Measurements from ENCODE around the gene FBXW8. TPM values are rescaled to one million over a fixed set of nuclear protein-coding genes. Genes with fewer than 3 reads are reported as not detected.

The FBXW8 gene
- total and polyA plus RNA-seq, 2 donors, result 8.6 to 15.6 TPM

GRCh38 chr12:116922194-116922897, 11.6 kb downstream of the FBXW8 start:
- 86% methylated on average over 2 of the region's 2 CpGs for WGBS

DNA sequence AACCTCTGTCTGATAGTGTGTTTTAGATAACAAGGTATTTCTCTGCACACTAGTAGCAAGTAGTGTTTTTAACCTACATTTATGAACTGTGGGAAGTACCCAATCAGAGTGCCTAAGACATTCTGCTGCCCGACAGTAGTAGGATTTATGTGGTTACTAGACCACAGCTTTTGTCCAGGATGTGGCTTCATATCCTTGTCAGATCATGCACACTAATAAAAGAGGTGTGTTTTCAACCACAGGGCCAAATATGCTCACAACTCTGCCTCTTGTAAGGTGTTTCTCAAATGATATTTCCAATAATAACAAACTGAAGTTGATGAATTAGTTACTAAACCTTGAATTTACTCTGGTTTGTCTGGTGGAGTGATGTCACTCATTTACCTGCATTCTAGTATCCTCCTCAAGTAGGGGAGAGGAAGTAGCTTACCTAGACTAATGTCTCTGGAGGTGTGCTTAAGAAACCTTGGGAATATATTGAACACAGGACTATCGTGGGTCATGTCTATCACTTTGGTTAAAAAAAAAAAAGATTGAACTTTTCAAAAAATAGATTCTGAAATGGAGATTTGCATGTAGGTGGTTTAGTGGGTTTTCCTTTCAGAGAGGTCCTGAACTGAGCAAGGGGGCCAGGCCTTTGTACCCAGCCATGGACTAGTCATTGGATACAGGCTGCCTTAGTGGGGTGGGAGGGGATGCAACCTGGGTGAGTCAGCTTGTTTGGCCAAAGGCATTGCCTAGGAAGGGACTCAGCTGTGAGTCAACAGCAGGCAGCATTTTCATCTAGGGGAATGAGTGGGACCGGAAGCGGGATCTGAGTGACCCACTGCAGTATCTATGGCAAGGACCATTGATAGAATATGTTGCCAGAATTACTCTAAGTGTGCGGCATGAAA, 14.1 kb downstream of the FBXW8 start:
- Histone ChIP-seq H3K27ac (ENCODE audit: low read depth) (no peak overlapping the region), H3K36me3 (ENCODE audit: insufficient read depth) (no peaks in the 10 kb centered on the region), H3K4me3 (ENCODE audit: low read depth, low read length) (no peak overlapping the region), H3K4me1 (ENCODE audit: insufficient read depth) (no peaks in the 10 kb centered on the region)
- DNase-seq (ENCODE audit: extremely low spot score), result no peak
- 83% methylated on average over 5 of the region's 5 CpGs for WGBS

More at GRCh38 chr12:116922194-116922897, 11.6 kb downstream of the FBXW8 start:
- H3K4me3 ChIP-seq (ENCODE audit: low read depth, low read length), result no peak overlapping the region
- no peaks in the 10 kb centered on the region for H3K4me1 ChIP-seq (ENCODE audit: insufficient read depth)
- DNase-seq (ENCODE audit: extremely low spot score), result no peak
- H3K27ac ChIP-seq (ENCODE audit: low read depth), result no peak overlapping the region
- H3K36me3 ChIP-seq (ENCODE audit: insufficient read depth), result no peaks in the 10 kb centered on the region

GRCh38 chr12:116926283-116927243, 15.8 kb downstream of the FBXW8 start:
- Histone ChIP-seq H3K4me3 (ENCODE audit: low read depth, low read length) (no peak overlapping the region), H3K36me3 (ENCODE audit: insufficient read depth) (no peaks in the 10 kb centered on the region), H3K4me1 (ENCODE audit: insufficient read depth) (no peaks in the 10 kb centered on the region), H3K27ac (ENCODE audit: low read depth) (no peak overlapping the region)
- 75% methylated on average over 8 of the region's 8 CpGs for WGBS
- DNase-seq (ENCODE audit: extremely low spot score), result no peak

DNA sequence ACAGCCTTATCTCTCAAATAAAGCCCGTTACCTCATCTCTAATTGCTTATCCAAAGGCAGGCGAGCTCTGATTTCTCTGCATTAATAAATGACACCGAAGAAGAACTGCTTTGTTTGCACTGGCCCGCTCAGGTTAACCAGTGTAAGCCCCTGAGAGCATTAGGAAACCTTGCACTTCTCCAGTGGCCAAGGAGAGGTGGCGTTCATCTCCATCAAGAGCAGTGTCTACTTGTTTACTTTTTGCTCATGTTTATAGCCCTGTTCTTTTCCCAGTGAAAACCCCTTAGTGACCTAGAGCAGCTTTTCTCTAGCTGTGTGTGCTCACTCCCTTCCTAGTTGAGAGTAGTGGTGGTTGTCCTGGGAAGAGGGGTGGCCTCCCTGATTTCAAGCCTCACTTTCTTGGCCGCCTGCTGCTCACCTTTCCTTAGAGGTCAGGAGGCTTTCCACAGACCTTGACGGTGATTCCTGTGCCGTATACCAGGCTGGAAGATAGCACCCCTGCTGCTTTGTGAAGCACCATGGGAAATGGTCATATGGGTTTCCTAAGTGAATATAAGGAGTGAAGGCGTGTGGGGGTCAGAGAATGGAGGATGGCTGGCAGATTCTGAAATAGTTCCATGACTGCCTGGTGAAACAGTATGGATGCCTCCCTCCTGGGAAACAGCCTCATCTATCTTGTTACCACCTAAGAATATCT, 16.6 kb downstream of the FBXW8 start:
- WGBS, result 83% methylated on average over 9 of the region's 9 CpGs
- Histone ChIP-seq H3K4me3 (ENCODE audit: low read depth, low read length) (no peak overlapping the region), H3K27ac (ENCODE audit: low read depth) (no peak overlapping the region), H3K36me3 (ENCODE audit: insufficient read depth) (no peaks in the 10 kb centered on the region), H3K4me1 (ENCODE audit: insufficient read depth) (no peaks in the 10 kb centered on the region)
- DNase-seq (ENCODE audit: extremely low spot score), result no peak

DNA sequence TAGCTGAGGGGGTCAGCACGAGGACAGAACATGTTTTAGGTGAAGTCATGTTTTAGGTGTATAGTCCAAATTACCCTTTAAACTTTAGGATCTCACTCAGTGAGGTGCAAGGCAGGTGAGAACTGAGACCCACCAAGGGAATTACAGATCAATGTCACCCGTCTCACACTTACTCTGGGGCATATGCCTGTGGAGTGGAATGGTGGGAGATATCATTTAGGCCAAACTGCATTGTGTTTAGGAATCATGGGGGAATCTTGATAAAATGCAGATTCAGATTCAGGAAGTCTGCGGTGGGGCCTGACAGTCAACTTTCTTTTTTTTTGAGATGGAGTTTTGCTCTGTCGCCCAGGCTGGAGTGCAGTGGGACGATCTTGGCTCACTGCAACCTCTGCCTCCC, 17.8 kb downstream of the FBXW8 start:
- Histone ChIP-seq H3K4me1 (ENCODE audit: insufficient read depth) (no peaks in the 10 kb centered on the region), H3K4me3 (ENCODE audit: low read depth, low read length) (no peak overlapping the region), H3K27ac (ENCODE audit: low read depth) (no peak overlapping the region), H3K36me3 (ENCODE audit: insufficient read depth) (no peaks in the 10 kb centered on the region)
- WGBS, result 94% methylated on average over 5 of the region's 5 CpGs
- DNase-seq (ENCODE audit: extremely low spot score), result no peak

DNA sequence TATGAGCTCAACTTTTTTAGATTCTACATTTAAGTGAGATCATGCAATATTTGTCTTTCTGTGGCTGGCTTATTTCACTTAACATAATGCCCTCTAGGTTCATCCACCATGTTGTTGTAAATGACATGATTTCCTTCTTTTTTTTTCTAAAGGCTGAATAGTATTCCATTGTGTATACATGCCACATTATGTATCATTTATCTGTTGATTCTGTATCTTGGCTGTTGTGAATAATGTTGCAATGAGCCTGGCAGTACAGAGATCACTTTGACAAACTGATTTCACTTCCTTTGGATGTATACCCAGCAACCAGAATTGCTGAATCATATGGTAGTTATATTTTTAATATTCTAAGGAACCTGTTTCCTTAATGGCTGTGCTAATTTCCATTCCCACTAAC, 19.1 kb downstream of the FBXW8 start:
- no peaks in the 10 kb centered on the region for H3K4me1 ChIP-seq (ENCODE audit: insufficient read depth)
- H3K27ac ChIP-seq (ENCODE audit: low read depth), result no peak overlapping the region
- DNase-seq (ENCODE audit: extremely low spot score), result no peak
- no peak overlapping the region for H3K4me3 ChIP-seq (ENCODE audit: low read depth, low read length)
- H3K36me3 ChIP-seq (ENCODE audit: insufficient read depth), result peaks cover 2% of the 10 kb centered on the region

DNA sequence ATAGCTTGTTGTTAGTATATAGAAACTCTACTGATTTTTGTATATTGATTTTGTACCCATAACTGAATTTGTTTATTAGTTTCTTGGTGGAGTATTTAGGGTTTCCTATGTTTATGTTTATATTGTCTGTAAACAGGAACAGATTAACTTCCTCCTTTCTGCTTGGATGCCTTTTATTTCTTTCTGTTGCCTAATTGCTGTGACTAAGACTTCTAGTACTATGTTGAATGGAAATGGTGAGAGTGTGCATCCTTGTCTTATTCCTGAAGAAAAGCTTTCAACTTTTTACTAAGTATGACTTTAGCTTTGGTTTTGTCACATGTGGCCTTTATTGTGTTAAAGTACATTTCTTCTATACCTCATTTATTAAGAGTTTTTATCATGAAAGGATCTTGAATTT, 20.9 kb downstream of the FBXW8 start:
- Histone ChIP-seq H3K4me1 (ENCODE audit: insufficient read depth) (peaks cover 1% of the 10 kb centered on the region), H3K36me3 (ENCODE audit: insufficient read depth) (peaks cover 2% of the 10 kb centered on the region), H3K4me3 (ENCODE audit: low read depth, low read length) (no peak overlapping the region), H3K27ac (ENCODE audit: low read depth) (no peak overlapping the region)
- no peak for DNase-seq (ENCODE audit: extremely low spot score)

- peak; percentile 83 for DNase-seq (ENCODE audit: extremely low spot score)
- peaks cover 2% of the 10 kb centered on the region for H3K36me3 ChIP-seq (ENCODE audit: insufficient read depth)
- H3K27ac ChIP-seq (ENCODE audit: low read depth), result no peak overlapping the region
- no peak overlapping the region for H3K4me3 ChIP-seq (ENCODE audit: low read depth, low read length)
- WGBS, result 28% methylated on average over 2 of the region's 2 CpGs
- peaks cover 1% of the 10 kb centered on the region for H3K4me1 ChIP-seq (ENCODE audit: insufficient read depth)
Measured at GRCh38 chr12:116933091-116933490, 22.3 kb downstream of the FBXW8 start.

- WGBS, result 93% methylated on average over 3 of the region's 3 CpGs
- H3K4me3 ChIP-seq (ENCODE audit: low read depth, low read length), result no peak overlapping the region
- DNase-seq (ENCODE audit: extremely low spot score), result no peak
Measured at GRCh38 chr12:116933512-116934246, 22.9 kb downstream of the FBXW8 start.

DNA sequence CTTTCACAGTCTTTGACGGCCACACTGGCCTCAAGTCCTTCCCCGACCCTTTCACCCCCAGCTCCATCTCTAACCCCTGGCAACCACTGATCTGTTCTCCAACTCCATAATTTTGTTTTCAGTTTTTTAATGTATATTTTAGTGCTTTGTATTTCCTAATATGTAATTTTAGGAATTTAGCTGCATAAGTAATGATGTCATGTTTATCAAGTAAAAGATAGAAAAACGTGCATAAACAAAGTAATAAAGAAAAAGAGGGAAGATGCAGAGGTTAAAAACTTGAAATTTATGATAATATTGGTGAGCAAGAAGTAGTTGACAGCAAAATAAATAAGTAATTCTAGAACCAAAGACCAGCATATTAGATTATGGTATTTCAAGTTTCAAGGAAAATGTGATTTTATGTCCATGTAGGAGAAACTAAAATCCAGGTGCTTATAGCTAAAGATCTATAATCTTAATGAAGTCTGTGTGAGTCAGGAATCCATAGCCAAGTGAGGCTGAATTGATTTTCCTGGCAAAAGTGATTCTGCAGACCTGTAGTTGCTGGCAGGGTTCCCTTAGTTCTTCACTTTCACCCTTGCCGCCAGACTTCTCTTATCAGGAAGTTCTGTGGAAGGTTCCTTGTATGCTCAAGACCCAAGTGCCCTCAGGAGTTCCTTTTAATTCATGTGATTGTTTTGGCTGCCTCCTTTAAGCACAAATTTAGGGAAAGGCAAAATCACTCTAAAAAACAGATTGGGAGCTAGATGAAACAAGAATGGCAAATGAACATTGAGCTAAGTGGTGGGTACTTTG, 24.4 kb downstream of the FBXW8 start:
- H3K36me3 ChIP-seq (ENCODE audit: insufficient read depth), result peaks cover 2% of the 10 kb centered on the region
- no peak overlapping the region for H3K4me3 ChIP-seq (ENCODE audit: low read depth, low read length)
- no peak for DNase-seq (ENCODE audit: extremely low spot score)

More at GRCh38 chr12:116933512-116934246, 22.9 kb downstream of the FBXW8 start:
- Histone ChIP-seq H3K4me1 (ENCODE audit: insufficient read depth) (peaks cover 1% of the 10 kb centered on the region), H3K27ac (ENCODE audit: low read depth) (no peak overlapping the region), H3K36me3 (ENCODE audit: insufficient read depth) (peaks cover 2% of the 10 kb centered on the region)

GRCh38 chr12:116937640-116938039, 26.9 kb downstream of the FBXW8 start:
- Histone ChIP-seq H3K27ac (ENCODE audit: low read depth) (no peak overlapping the region), H3K36me3 (ENCODE audit: insufficient read depth) (peaks cover 2% of the 10 kb centered on the region), H3K4me1 (ENCODE audit: insufficient read depth) (peaks cover 1% of the 10 kb centered on the region), H3K4me3 (ENCODE audit: low read depth, low read length) (no peak overlapping the region)
- 20% methylated on average over 1 of the region's 1 CpG for WGBS
- DNase-seq (ENCODE audit: extremely low spot score), result peak; percentile 67

More for the DNA sequence above, 24.4 kb downstream of the FBXW8 start:
- 87% methylated on average over 4 of the region's 4 CpGs for WGBS
- Histone ChIP-seq H3K27ac (ENCODE audit: low read depth) (no peak overlapping the region), H3K4me1 (ENCODE audit: insufficient read depth) (peaks cover 1% of the 10 kb centered on the region)

- no peak for DNase-seq (ENCODE audit: extremely low spot score)
- Histone ChIP-seq H3K36me3 (ENCODE audit: insufficient read depth) (peaks cover under 1% of the 10 kb centered on the region), H3K4me3 (ENCODE audit: low read depth, low read length) (no peak overlapping the region), H3K4me1 (ENCODE audit: insufficient read depth) (peaks cover 3% of the 10 kb centered on the region), H3K27ac (ENCODE audit: low read depth) (no peak overlapping the region)
- WGBS, result 90% methylated on average over 3 of the region's 3 CpGs
Measured at GRCh38 chr12:116939734-116940133, 29.0 kb downstream of the FBXW8 start.
